GM20431 (cell line): Measurements from ENCODE around the gene PARP6.

Experiments
- in situ Hi-C: fragments of 300-500 bp; cut with MseI, MboI; formaldehyde crosslinking; loops from one replicate; pipeline ENCODE4 v1.15.0; 2020; ENCODE audit warnings: low sequenced_read_pairs; ENCODE audit not compliant: unreplicated experiment

The PARP6 gene

DNA sequence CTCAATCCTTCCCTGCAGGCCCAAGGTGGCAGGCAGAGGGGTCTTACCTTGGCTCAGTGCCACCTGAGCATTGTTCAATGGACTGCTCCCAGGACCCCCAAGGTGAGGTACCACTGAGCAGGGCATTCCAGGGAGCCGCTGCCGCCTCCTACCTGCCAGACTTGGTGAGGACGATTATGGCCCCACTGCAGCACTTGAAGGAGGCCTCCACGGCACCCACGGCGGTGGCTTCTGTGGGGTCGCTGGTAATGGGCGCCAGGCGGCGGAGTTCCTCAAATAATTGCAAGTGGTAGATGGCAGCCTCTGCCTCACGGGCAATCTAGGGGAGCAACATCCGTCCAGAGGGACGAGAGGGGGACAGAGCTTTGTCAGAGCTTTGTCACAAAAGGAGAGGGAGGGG, 70.1 kb downstream of the PARP6 start:
- in situ Hi-C loops = no loop called here

DNA sequence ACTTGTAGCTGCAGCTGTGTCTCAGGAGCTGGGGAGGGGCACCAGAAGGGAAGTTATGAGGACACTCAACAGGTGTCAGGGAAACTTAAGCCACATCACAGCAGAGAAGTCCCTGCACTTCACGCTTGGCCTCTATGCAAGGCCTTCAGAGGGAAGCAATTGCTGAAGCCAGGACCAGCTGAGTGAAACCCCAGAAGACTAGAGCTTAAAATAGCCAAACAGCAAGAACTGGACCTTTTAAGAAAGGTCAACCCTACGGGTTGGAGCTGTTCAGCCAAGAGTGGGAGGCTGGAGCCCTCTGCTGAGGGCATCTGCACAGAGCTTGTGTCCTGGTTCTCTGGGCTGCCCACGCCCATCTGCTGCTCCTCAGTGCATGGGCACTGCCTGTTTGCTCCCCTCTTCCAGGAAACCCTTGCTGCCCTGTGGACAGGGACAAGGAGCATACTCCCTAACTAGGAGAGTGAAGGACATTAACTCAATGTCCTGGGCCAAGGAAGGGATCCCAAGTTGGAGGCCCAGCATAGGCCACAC, 70.9 kb downstream of the PARP6 start:
- in situ Hi-C loops = no loop called here

DNA sequence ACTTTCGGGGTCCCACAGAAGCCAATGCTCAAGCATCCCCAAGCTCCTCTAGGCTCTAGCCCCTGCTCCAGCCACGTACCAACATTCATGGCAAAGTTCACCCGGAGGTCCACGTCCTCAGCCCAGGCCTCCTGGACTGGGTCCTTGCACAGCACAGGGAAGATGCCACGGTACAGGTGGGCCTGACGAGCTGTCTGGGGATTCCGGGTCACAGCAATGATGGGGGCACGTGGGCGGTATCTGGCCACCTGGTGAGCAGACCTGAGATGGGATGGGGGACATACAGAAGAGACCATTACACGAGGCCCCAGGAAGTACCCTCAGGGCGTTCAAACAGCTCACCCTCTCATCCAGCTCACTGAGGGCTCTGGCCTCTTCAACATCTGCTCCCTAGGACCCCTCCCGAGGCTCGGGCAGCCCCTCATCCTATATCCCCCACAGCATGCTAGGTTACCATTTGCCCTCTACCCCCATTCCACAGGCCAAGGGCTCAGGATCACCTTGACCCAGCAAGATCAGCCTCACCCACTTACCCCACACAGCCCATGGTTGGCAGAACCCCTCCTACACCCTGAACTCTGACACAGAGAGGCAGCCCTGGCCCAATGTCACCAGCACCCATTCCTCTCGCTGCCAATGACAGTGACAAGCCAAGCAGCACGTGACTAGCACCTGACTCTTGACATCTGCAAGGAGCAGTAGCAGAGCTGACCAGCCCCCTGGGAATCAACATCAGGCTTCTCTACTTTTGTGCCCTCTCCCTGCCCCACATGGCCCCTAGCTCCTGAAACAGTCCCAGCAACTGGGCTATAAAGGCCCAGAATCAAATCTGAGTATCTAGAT, 71.7 kb downstream of the PARP6 start:
- in situ Hi-C loops = no loop called here

DNA sequence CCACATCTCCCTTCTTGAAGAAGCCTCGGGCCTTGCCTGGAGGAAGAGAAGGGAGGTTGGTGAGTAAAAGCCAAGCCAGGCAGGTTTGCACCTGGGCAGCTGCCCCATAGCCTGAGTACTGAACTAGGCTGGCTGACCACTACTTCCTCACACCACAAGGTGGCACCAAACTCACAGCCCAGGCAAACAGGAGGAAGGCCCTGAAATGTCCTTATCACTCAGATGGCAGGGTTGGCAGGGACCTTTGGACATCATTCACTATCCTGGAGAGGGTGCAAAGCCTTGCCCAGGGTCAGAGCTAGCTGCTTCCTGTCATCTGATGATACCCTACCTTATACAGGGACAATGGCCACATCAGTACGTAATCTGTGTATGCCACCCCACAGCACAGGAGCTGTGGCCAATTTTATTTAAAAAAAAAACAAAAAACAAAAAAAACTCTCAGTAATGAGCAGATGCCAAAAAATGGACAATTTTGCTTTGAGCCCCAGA, 72.6 kb downstream of the PARP6 start:
- in situ Hi-C loops = no loop called here

DNA sequence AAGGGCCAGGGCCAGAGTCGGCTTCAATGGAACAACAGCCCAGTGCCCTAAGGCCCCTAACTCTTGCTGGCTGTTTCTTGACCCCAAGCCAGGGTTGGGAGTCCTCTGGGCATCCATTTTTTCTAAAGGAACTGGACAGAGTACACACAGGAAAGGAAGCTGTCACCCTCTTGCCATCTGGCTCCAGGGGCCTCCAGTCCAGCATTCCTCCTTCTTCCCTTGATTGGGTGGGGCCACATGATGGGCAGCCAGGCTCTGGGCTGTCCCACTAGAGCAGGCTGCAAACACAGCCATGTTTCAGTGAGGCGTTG, 73.2 kb downstream of the PARP6 start:
- in situ Hi-C loops = no loop called here

DNA sequence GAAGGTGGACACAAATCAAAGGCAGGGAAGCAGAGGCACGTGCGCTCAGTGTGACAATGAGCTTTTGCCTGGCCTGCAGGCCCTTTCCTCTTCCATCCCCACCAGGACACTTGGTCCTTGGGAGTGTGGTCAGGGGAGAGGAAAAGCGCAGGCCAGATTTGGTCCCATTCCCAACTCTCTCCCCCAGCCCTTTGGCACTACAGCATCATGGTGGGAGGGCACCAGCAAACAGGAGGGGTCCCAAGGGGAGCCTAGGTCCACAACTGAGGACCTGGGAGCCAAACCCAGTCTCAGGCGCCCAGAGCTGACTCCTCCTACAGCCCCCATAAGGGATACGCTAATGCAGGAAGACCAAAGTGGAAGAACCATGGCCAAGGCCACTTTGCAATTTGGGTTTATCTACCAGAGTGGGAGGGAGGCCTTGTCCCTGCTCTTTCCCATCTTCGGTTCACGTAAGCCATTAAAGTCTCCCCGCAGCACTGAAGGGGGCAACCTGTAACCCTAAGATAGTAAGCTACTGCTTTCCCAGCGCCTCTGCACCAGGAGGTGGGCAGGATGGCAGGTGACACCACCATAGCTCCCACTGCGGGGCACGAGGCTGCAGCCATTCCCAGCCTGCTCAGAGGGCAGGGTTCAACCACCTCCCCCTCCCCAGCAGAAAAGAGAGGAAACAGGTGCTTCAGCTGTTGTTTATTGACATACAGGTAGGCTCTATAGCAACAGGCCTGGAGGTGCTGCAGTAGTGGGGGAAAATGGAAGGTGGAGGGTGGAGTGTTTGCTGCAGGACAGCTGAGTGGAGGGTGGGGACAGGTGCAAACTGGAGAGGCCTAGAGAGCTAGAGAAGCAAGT, 73.8 kb downstream of the PARP6 start:
- in situ Hi-C loops = no loop called here

DNA sequence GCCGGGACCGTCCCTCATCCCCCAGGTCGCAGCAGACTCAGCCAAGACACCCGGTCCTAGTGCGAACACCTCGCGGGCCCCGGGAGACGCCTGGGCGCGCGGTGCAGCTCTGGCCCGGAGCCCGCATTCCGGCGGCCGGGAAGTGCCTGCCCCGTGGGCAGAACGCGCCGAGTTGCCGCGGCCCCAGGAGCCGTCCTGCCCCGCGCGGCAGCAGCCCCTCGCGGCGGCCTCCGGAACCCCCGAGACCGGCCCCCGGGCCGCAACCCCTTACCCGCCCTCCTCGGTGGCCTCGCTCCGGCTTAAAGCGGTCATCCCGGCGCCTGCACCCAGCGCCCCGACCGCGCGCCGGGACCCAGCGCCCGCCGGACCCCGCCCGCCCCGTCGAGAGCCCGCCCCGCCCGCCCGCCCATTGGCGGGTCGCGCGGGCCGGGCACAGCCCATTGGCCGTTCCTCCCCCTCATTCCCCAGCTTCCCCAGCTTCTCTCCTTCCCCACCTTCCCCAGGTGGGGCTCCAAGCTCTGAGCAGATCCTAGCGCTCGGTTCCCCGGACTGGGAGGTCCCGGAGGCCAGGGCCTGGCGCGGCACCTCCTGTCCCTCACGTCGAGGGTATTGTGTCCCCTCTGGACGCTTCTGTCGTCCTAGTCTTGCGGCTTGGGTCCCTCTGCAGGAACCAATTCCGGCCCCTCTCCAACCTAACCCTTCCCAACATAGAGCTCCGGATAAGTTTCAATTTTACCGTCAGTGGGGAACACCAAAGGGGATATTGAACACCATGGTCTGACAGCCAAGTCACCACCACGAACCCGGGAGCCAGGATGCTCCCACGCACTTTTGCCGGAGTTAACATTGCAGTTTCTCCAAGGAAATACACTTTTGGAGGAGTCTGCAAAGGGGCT, 74.6 kb downstream of the PARP6 start, which contains the start of gene GRAMD2A:
Gene GRAMD2A, minus strand, starts transcription at position 328 of the 896 bp plus-strand sequence.
- in situ Hi-C loops = no loop called here

DNA sequence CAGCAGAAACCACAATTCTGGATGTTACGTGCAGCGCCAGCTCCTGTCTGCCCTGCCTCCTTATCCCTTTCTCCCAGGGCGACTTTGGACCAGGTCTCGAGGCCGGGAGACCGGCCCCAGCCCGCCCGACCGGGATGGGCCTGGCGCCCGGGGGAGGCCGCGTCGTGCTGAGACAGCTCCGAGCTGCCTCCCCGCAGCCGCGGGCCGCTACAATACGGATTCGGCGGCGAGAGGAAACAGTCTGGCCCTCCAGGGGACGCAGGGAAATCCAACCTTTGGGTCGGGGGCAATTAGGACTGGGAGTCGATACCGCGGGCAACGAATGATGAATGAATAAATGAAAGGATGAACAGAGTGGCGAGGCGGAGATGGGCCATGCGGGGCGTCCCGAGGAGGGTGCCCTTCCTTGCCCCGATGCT, 75.3 kb downstream of the PARP6 start:
- in situ Hi-C loops = no loop called here

DNA sequence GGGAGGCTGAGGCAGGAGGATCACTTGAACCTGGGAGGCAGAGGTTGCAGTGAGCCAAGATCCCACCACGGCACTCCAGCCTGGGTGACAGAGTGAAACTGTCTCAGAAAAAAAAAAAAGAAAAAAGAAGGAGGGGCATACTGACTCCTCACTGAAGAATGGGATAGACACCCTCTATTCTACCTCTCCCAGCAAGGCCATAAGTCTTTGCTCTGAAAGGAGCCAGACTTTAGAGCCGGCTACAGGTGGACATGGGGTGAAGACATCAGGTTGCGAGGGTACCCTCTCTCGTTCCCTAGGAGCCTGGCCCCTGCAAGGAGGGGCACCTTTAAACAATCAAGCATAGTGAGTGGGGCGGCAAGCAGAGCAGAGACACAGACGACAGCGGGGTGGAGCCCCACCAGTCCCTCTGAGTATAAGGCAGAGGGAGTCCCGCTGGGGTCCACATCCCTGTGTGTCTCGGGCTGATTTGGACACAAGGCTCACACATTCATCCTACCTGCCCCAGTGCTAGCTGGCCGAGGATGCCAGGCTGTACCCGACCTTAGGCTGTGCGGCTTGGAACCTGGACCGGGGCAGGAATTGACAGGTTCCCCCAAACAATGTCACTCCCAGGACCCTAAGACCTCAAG, 75.8 kb downstream of the PARP6 start:
- in situ Hi-C loops = no loop called here

DNA sequence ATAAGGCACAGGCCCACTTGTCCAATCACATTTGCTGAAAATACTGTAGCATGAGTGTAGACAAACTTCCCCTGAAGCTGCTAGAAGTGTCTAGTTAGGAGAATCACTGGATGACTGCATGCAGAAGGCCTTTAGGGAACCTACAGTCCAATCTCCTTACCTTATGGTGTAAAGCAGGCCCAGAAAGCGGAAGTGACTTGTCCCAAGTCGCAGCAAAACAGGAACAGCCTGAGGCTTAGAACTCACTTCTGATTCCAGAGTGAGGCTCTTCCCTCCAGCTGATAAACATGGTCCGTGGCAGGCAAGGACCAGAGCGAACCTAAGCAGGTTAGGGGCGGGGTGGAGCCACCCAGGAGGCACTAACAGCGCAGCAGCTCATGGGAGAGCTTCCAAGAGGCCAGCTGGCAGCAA, 77.2 kb downstream of the PARP6 start:
- in situ Hi-C loops = no loop called here

DNA sequence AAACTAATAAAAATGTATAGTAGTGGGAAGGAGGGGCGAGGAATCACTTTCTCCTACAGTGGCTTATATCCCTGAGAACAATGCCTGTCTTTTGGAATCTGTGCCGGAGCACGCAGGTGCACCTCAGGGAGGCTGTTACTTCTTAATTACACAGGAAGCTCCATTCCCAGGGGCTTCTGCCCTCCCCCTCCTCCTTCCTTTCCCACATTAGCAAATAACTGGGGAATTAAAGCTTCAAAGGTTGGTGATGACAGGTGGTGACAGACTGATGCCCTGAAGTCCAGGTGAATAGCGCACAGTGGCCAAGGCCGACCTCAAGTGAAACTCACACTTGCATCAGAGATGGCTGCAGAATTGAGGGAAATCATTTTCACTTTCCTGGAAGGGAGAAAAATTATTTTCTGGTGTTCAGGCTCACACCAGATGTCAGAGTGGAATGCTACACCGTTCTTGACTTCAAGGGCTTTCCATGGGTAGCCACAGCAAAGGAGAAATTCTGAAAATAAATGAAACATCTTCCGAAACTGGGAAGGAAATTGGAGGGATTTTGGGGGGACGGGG, 78.4 kb downstream of the PARP6 start:
- in situ Hi-C loops = no loop called here

DNA sequence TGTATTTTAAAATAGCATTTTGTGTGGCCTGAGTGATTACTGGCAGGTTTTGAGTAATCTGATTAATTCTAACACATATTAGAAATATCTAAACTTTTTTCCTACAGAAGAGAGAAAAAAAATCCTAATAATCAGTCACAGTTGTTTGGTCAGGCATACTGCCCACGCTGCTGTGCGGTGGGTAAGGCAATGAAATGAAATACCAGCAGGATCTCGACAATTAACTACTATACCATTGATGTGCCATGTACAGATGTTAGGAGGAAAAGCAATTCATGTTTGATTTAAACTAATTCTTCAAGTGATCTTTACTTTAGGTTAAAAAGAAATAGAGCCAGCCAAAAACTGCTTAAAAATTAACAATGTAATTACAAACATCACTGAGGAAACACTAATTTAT, 79.9 kb downstream of the PARP6 start:
- in situ Hi-C loops = no loop called here
